GM21390 (cell line): ENCODE measurements around the gene HAX1.
"Not testable (repeated sequence)": the region's sequence is repeated elsewhere in the genome, so short reads cannot be mapped to it uniquely, and the experiment has no call there.

Experiments used
- ATAC-seq: cut with Tn5 transposase; IDR thresholded peaks from one replicate; pipeline ENCODE4 v1.9.1; 2021; ENCODE audit not compliant: unreplicated experiment

HAX1 gene

DNA sequence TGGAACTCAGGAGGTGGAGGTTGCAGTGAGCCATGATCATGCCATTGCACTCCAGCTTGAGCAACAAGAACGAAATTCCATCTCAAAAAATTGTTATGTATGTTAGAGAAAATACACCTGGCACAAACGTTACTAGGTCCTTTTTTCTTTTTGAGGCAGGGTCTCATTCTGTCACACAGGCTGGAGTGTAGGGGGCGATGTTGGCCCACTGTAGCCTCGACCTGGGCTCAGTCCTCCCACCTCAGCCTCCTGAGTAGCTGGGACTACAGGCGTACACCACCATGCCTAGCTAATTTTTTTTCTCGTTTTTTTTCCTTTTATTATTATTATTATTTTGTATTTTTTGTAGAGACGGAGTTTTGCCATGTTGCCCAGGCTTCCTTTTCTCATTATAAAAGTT, 4.4 kb downstream of the HAX1 start:
- no peak for ATAC-seq

DNA sequence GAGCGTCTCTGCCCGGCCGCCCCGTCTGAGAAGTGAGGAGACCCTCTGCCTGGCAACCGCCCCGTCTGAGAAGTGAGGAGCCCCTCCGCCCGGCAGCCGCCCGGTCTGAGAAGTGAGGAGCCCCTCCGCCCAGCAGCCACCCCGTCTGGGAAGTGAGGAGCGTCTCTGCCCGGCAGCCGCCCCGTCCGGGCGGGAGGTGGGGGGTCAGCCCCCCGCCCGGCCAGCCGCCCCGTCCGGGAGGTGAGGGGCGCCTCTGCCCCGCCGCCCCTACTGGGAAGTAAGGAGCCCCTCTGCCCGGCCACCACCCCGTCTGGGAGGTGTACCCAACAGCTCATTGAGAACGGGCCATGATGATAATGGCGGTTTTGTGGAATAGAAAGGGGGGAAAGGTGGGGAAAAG, 15.2 kb downstream of the HAX1 start:
- not testable (repeated sequence) for ATAC-seq

DNA sequence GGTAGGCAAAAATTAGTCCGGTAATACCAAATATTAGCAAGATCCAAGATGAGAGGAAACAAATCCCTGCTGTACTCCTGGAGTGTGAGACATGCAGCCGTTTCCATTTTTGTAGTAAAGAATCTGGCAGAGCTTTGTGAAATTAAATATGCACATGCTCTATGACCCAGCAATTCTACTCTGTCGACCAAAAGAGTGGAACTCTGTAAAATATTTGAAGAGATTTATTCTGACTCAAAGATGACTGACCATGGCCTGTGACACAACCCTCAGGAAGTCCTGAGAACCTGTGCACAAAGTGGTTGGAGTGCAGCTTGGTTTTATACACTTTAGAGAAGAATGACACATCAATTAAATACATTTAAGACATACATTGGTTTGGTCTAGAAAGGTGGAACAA, 16.2 kb downstream of the HAX1 start:
- no peak for ATAC-seq

DNA sequence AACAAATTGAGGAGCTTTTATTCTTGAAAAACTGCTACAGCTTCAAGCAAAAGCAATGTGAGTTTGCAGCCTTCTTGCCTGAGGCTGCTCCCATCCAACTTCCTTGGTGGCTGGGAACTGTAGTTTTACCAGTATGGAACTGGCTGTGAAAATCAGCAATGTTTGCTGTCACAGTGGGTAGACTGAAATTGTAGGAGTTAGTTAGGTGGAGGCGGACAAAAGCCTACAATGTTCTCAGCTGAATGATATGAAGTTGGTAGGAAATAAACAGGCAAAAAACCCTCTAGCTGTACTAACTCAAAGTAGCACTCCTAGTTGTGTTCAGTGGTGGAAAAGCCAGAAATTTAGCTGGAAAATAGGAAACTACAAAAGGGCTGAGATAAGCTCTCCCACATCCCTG, 18.5 kb downstream of the HAX1 start:
- ATAC-seq = no peak

GRCh38 chr1:154295408-154296235, 23.2 kb downstream of the HAX1 start:
- no peak for ATAC-seq

GRCh38 chr1:154301582-154301981, 29.2 kb downstream of the HAX1 start:
- ATAC-seq = no peak

DNA sequence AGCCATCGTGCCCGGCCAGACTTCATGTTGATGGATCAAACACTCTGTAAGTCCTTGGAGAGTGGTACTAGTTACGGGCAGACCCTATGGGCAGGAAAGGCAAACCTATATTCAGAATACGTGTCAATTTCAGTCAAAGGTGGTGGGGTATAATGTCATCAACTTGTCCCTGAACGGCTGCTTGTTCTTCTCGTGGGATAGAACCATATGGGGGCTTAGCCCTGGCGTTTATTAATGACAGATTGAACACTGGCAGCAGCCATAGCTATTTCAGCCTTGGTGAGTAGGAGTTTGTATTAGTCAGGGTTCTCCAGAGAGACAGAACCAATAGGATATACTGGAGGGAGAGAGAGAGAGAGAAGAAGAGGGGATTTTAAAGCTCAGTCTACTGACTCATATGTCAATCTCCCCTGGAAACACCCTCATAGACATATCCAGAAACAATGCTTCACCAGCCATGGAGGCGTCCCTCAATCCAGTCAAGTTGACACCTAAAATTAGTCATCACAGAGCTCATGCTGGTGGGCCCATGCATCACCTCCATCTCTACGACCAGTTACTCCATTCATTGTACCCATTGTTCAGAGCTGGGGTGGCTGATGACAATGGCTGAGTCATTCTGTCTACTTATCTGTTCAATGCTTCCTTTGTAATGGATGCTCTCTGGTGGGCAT, 32.4 kb downstream of the HAX1 start:
- no peak for ATAC-seq

DNA sequence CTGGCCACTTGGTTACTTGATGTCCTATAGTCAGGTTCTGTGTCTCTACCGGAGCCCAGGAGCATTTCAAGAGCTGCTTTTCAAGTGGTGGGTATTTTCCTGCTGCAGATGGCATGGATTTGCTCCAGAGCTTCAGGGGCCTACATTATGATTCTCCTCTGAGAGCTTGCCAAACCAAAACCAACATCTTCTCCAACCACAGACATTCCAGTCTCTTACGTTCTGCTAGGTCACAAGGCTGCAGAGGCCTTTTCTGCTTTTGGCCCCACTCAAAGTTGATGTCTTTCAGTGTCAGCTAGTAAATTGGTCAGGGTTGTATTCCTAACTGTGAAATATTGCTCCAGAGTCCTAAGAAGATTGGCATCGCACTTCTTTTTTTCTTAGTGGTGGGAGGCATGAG, 33.7 kb downstream of the HAX1 start:
- ATAC-seq = no peak

- not testable (repeated sequence) for ATAC-seq
Observed at GRCh38 chr1:154307670-154308270, 35.3 kb downstream of the HAX1 start.

DNA sequence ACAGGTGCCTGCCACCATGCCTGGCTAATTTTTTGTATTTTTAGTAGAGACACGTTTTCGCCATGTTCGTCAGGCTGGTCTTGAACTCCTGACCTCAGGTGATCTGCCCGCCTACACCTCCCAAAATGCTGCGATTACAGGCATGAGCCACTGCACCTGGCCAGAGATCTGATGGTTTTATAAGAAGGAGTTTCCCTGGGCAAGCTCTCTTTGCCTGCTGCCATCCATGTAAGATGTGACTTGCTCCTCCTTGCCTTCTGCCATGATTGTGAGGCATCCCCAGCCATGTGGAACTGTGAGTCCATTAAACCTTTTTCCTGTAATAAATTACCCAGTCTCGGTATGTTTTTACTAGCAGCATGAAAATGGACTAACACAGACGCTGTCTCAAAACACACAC, 36.7 kb downstream of the HAX1 start:
- not testable (repeated sequence) for ATAC-seq

DNA sequence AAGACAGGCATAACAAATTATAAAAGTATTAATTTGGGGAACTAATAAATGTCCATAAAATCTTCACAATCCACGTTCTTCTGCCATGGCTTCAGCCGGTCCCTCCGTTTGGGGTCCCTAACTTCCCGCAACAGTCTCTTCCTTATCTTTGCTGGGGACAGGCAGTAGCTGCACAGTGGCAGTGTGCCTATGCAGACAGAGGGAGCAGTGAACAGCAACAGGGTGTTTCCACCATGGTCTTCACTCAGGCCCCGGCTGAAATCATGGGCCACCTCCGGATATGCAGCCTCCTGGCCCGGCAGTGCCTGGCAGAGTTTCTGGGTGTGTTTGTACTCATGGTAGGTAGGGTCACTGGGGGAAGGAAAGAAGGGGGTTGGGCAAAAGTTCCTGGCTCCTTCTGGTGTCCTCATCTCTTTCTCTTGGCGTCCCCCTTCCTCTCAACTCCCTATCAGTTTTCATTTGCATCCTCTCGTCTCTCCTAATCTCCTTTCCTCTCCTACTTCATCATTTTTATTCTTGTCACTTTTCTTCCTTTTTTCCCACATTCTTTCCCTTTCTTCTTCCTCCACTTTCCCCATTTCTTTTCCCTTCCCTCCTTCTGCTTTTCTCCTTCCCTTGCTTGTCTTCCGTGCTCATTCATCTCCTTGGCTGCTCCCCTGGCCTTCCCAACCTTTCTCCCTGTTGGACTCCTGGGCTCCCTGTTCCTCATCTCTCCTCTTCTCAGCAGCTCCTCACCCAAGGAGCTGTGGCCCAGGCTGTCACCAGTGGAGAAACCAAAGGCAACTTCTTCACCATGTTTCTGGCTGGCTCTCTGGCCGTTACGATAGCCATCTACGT, 40.0 kb downstream of the HAX1 start:
- ATAC-seq = not testable (repeated sequence)

DNA sequence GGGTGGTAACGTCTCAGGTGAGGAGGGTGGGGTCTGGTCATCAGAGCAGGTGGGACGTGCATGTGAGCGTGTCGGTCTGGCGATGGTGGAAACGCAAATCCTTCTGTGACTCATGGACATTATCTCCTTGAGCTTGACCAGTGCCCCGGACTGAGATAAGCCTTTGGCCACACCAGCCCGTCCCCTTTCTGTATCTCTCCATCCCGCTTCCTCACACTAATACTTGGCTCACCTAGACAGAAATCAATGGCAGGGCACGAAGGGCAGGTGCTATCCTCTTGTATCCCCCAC, 40.6 kb downstream of the HAX1 start:
- ATAC-seq = no peak

DNA sequence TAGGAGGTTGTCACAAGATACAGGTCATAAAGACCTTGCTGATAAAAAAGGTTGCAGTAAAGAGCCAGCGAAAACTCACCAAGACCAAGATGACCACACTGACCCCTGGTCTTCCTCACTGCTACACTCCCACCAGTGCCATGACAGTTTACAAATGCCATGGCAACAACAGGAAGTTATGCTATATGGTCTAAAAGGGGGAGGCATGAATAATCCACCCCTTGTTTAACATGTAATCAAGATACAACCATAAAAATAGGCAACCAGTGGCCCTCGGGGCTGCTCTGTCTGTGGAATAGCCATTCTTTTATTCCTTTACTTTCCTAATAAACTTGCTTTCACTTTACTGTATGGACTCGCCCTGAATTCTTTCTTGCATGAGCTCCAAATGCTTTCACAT, 41.8 kb downstream of the HAX1 start:
- not testable (repeated sequence) for ATAC-seq

- no peak for ATAC-seq
Observed at GRCh38 chr1:154316704-154317103, 44.3 kb downstream of the HAX1 start.

- no peak for ATAC-seq
Observed at GRCh38 chr1:154318386-154318785, 46.0 kb downstream of the HAX1 start.

DNA sequence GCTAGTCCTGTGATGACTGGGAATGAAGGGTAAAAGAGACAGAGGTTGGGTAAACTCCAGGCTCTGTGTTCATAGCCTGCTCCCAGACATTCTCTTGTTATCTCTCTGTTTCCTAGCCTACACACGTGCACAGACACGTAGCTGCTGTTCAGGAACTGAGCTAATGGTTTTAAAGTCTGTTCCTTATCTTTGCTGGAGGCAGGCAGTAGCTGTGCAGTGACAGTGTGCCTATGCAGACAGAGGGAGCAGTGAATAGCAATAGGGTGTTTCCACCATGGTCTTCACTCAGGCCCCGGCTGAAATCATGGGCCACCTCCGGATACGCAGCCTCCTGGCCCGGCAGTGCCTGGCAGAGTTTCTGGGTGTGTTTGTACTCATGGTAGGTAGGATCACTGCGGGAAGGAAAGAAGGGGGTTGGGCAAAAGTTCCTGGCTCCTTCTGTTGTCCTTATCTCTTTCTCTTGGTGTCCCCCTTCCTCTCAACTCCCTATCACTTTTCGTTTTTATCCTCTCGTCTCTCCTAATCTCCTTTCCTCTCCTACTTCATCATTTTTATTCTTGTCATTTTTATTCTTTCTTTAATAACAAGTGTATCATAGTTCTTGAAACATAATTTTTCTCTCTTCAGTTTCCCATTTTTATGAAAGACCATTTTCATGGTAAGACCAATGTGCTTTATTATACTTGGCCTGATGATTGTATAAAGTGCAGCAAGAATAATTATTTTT, 48.6 kb downstream of the HAX1 start, which contains the start of gene AQP10:
Gene AQP10 (plus strand): TSS at position 212 of the 727 bp plus-strand sequence. CDS start 63 bp downstream, at position 275.
- no peak for ATAC-seq

GRCh38 chr1:154321609-154321934, 49.1 kb downstream of the HAX1 start:
- not testable (repeated sequence) for ATAC-seq

- ATAC-seq = no peak
Observed at GRCh38 chr1:154323493-154323892, 51.1 kb downstream of the HAX1 start.

GRCh38 chr1:154324241-154324640, 51.8 kb downstream of the HAX1 start:
- ATAC-seq = no peak

DNA sequence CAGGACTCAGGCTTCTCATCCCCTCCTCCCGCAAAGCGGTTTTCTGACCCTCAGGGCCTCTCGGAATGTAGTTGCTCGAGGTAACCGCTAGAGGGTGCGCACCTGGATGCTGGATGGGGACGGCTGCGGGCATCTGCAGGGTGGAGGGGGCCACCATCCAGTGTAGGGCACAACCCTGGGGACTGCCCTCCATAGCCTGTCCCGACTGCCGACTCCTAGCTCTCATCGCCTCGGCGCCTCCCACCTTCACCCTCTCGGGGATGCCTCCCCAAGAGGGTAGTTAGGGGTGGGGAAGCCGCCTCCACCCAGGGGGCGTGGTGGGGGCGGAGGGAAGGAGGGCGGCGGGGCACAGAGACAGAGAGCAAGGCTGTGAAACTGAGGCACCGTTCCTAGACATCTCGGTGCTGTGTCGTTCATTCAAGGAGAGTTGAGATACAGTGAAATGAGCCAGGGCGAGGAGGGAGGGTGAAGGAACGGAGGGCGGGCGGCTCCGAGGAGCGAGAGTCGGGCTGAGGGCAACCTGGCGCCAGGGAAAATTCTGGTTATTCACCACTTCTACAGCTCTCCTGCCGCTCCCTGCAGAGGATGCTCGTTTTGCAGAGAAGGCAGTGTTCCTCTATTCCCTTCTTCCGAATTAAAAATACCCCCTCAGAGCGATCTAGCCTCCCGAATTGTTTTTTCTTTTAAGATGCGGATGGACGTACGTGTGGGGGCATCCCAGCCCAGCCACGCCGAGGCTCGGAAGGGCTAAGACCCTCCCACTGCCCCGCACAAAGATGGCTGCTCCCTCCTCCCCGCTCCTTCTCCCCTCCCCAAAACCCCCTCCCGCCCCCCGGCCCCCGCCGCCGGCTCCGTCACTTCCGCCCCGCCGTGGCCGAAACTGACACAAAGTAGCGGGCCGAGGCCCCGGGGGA, 52.5 kb downstream of the HAX1 start, which contains the start of gene ATP8B2:
Gene ATP8B2 (plus strand): TSS at position 857 of the 914 bp plus-strand sequence. CDS start 2,617 bp downstream, outside the sequence.
- no peak for ATAC-seq
